Measurements from ENCODE around the gene FSHR.

Gene FSHR

GRCh38 chr2:49105506-49105905 is 48.8 kb downstream of the FSHR start:
- no peak for TF ChIP-seq ELF4 (IDR thresholded peaks at IDR 0.05)
- no peak for TF ChIP-seq FOXK2 (IDR thresholded peaks at IDR 0.05)
- no peak for TF ChIP-seq LEF1 (IDR thresholded peaks at IDR 0.05; ENCODE audit: borderline replicate concordance)
- TF ChIP-seq ARNT (IDR thresholded peaks at IDR 0.05), result no peak
- TF ChIP-seq PKNOX1 (IDR thresholded peaks at IDR 0.05), result no peak
- no peak for TF ChIP-seq SP1 (IDR thresholded peaks at IDR 0.05)
- no peak for TF ChIP-seq L3MBTL2 (conservative IDR thresholded peaks at IDR 0.05)
- no peak for TF ChIP-seq FOXM1 (IDR thresholded peaks at IDR 0.05; ENCODE audit: borderline replicate concordance)
- TF ChIP-seq FOXA1 (IDR thresholded peaks at IDR 0.05), result no peak
- TF ChIP-seq HDGF (IDR thresholded peaks at IDR 0.05; ENCODE audit: borderline replicate concordance), result no peak
- no peak for DNase-seq (ENCODE audit: extremely low spot score)
- POLR2A ChIA-PET, result no interaction called here
- CTCF ChIA-PET, result no interaction called here

- ChIA-PET CTCF (no interaction called here), POLR2A (no interaction called here)
- no peak for TF ChIP-seq CTBP1 (IDR thresholded peaks at IDR 0.05; ENCODE audit: borderline replicate concordance)
- no peak for TF ChIP-seq BHLHE40 (IDR thresholded peaks at IDR 0.05; ENCODE audit: borderline replicate concordance)
- TF ChIP-seq NFRKB (IDR thresholded peaks at IDR 0.05), result no peak
- no peak for TF ChIP-seq FOXK2 (IDR thresholded peaks at IDR 0.05)
- no peak for TF ChIP-seq PKNOX1 (IDR thresholded peaks at IDR 0.05)
- no peak for TF ChIP-seq SP1 (IDR thresholded peaks at IDR 0.05)
- TF ChIP-seq TARDBP (IDR thresholded peaks at IDR 0.05), result no peak
- no peak for TF ChIP-seq L3MBTL2 (conservative IDR thresholded peaks at IDR 0.05)
- no peak for TF ChIP-seq FOXA1 (IDR thresholded peaks at IDR 0.05)
- no peak for TF ChIP-seq ARNT (IDR thresholded peaks at IDR 0.05)
- TF ChIP-seq ELF4 (IDR thresholded peaks at IDR 0.05), result no peak
- no peak for TF ChIP-seq HDGF (IDR thresholded peaks at IDR 0.05; ENCODE audit: borderline replicate concordance)
- no peak for TF ChIP-seq FOXM1 (IDR thresholded peaks at IDR 0.05; ENCODE audit: borderline replicate concordance)
- no peak for TF ChIP-seq ZNF384 (IDR thresholded peaks at IDR 0.05)
- no peak for TF ChIP-seq LEF1 (IDR thresholded peaks at IDR 0.05; ENCODE audit: borderline replicate concordance)
- TF ChIP-seq SUZ12 (IDR thresholded peaks at IDR 0.05), result no peak
These were observed 52.2 kb downstream of the FSHR start for GRCh38 chr2:49102146-49102545.

DNA sequence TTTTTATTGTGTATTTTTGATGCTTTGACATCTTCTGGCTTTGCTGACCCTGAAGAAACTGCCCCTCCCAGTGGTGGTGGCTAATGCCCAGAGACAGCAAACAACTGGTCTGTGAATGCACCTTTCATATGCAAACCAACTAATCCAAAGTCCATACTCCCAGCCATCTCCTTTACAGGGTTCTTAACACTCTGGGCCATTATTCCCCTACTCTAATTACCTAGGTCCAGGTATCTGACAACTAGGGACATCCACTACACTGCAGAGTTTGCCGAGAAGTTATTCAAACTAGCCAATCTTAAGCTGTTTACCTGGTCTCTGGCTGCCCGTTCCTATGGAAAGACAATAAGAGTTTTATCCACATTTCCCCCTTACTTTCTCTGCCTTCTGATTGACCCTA is 73.6 kb downstream of the FSHR start:
- CTCF ChIA-PET, result no interaction called here
- POLR2A ChIA-PET, result no interaction called here
- no peak for DNase-seq (ENCODE audit: extremely low spot score)
- TF ChIP-seq NFRKB (IDR thresholded peaks at IDR 0.05), result no peak
- TF ChIP-seq ARNT (IDR thresholded peaks at IDR 0.05), result no peak
- TF ChIP-seq FOXM1 (IDR thresholded peaks at IDR 0.05; ENCODE audit: borderline replicate concordance), result no peak
- no peak for TF ChIP-seq FOXK2 (IDR thresholded peaks at IDR 0.05)
- TF ChIP-seq BHLHE40 (IDR thresholded peaks at IDR 0.05; ENCODE audit: borderline replicate concordance), result no peak
- no peak for TF ChIP-seq L3MBTL2 (conservative IDR thresholded peaks at IDR 0.05)
- TF ChIP-seq LEF1 (IDR thresholded peaks at IDR 0.05; ENCODE audit: borderline replicate concordance), result no peak
- TF ChIP-seq SUZ12 (IDR thresholded peaks at IDR 0.05), result no peak
- TF ChIP-seq ZNF384 (IDR thresholded peaks at IDR 0.05), result no peak
- no peak for TF ChIP-seq TARDBP (IDR thresholded peaks at IDR 0.05)
- no peak for TF ChIP-seq FOXA1 (IDR thresholded peaks at IDR 0.05)
- no peak for TF ChIP-seq HDGF (IDR thresholded peaks at IDR 0.05; ENCODE audit: borderline replicate concordance)
- TF ChIP-seq PKNOX1 (IDR thresholded peaks at IDR 0.05), result no peak
- no peak for TF ChIP-seq ELF4 (IDR thresholded peaks at IDR 0.05)
- TF ChIP-seq SP1 (IDR thresholded peaks at IDR 0.05), result no peak

More at GRCh38 chr2:49102146-49102545, 52.2 kb downstream of the FSHR start:
- DNase-seq (ENCODE audit: extremely low spot score), result no peak

GRCh38 chr2:49070716-49071115 is 83.6 kb downstream of the FSHR start:
- DNase-seq (ENCODE audit: extremely low spot score), result no peak
- CTCF ChIA-PET, result interaction anchor here (0.7 kb wide), 1 partner anchor 33 kb away, joined by 3 read pairs; no protein-coding TSS in a partner anchor

GRCh38 chr2:49069829-49070228 is 84.5 kb downstream of the FSHR start:
- CTCF ChIA-PET, result interaction anchor here (0.7 kb wide), 1 partner anchor 176 kb away, joined by 3 read pairs; no protein-coding TSS in a partner anchor
- TF ChIP-seq FOXM1 (IDR thresholded peaks at IDR 0.05; ENCODE audit: borderline replicate concordance) (no peak), PKNOX1 (IDR thresholded peaks at IDR 0.05) (no peak), FOXK2 (IDR thresholded peaks at IDR 0.05) (no peak), SUZ12 (IDR thresholded peaks at IDR 0.05) (no peak), LEF1 (IDR thresholded peaks at IDR 0.05; ENCODE audit: borderline replicate concordance) (no peak), HDGF (IDR thresholded peaks at IDR 0.05; ENCODE audit: borderline replicate concordance) (no peak), SP1 (IDR thresholded peaks at IDR 0.05) (no peak), ZNF384 (IDR thresholded peaks at IDR 0.05) (no peak), BHLHE40 (IDR thresholded peaks at IDR 0.05; ENCODE audit: borderline replicate concordance) (no peak), ARNT (IDR thresholded peaks at IDR 0.05) (no peak), ELF4 (IDR thresholded peaks at IDR 0.05) (no peak), TARDBP (IDR thresholded peaks at IDR 0.05) (no peak)
- POLR2A ChIA-PET, result no interaction called here
- DNase-seq (ENCODE audit: extremely low spot score), result no peak

More at GRCh38 chr2:49070716-49071115, 83.6 kb downstream of the FSHR start:
- no peak for TF ChIP-seq FOXA1 (IDR thresholded peaks at IDR 0.05)
- TF ChIP-seq NFRKB (IDR thresholded peaks at IDR 0.05), result no peak
- TF ChIP-seq LEF1 (IDR thresholded peaks at IDR 0.05; ENCODE audit: borderline replicate concordance), result no peak
- TF ChIP-seq ELF4 (IDR thresholded peaks at IDR 0.05), result no peak
- TF ChIP-seq CTBP1 (IDR thresholded peaks at IDR 0.05; ENCODE audit: borderline replicate concordance), result no peak
- TF ChIP-seq FOXK2 (IDR thresholded peaks at IDR 0.05), result no peak
- TF ChIP-seq HDGF (IDR thresholded peaks at IDR 0.05; ENCODE audit: borderline replicate concordance), result no peak
- TF ChIP-seq FOXM1 (IDR thresholded peaks at IDR 0.05; ENCODE audit: borderline replicate concordance), result no peak
- no peak for TF ChIP-seq BHLHE40 (IDR thresholded peaks at IDR 0.05; ENCODE audit: borderline replicate concordance)
- POLR2A ChIA-PET, result no interaction called here
